Measurements from ENCODE around the gene MAPK8IP1.

GRCh38 chr11:45913942-45914635 is 28.6 kb downstream of the MAPK8IP1 start:
- TF ChIP-seq, protein P1, sequence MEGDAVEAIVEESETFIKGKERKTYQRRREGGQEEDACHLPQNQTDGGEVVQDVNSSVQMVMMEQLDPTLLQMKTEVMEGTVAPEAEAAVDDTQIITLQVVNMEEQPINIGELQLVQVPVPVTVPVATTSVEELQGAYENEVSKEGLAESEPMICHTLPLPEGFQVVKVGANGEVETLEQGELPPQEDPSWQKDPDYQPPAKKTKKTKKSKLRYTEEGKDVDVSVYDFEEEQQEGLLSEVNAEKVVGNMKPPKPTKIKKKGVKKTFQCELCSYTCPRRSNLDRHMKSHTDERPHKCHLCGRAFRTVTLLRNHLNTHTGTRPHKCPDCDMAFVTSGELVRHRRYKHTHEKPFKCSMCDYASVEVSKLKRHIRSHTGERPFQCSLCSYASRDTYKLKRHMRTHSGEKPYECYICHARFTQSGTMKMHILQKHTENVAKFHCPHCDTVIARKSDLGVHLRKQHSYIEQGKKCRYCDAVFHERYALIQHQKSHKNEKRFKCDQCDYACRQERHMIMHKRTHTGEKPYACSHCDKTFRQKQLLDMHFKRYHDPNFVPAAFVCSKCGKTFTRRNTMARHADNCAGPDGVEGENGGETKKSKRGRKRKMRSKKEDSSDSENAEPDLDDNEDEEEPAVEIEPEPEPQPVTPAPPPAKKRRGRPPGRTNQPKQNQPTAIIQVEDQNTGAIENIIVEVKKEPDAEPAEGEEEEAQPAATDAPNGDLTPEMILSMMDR (IDR thresholded peaks at IDR 0.05; ENCODE audit: extremely low read depth in 1 of 2, insufficient read depth in 1 of 2, low read depth in 1 of 2, low read length in 2 of 2) = no peak
- TF ChIP-seq FOS (IDR thresholded peaks at IDR 0.05; ENCODE audit: borderline replicate concordance, insufficient read depth, low read length) = no peak
- TF ChIP-seq EZH2 (IDR thresholded peaks at IDR 0.05; ENCODE audit: borderline replicate concordance, low read depth, low read length, severe bottlenecking) = no peak
